Heart left ventricle (tissue), 16 donors: ENCODE results near the gene SCN3B. TPM values are rescaled to one million over a fixed set of nuclear protein-coding genes. Genes with fewer than 3 reads are reported as not detected.

ENCODE experiments used
- ATAC-seq, 4 donors: fragments of 200-7000 bp; cut with Tn5 transposase; one replicate each; pipeline ENCODE4 v1.9.1; 2020 to 2022; ENCODE audit warnings: moderate library complexity in 4 of 4, mild to moderate bottlenecking in 3 of 4, moderate number of reproducible peaks in 1 of 4
- DNase-seq, 5 donors: peaks; one replicate each; pipeline ENCODE4 v3.0.0-alpha.2; 2020
- H3K27ac ChIP-seq, 12 donors: fragments of 200-600 bp; sonication (generic) in 4 of 12; one replicate each; pipeline versions ENCODE4 v1.5.0 to v1.8.0; 2016 to 2022; ENCODE audit warnings: mild to moderate bottlenecking in 2 of 12
- H3K27me3 ChIP-seq, 9 donors: fragments of 200-600 bp; sonication (generic) in 2 of 9; one replicate each; pipeline versions ENCODE4 v1.5.1 to v1.8.0; 2016 to 2022; ENCODE audit warnings: mild to moderate bottlenecking in 3 of 9
- H3K36me3 ChIP-seq, 9 donors: fragments of 200-600 bp; sonication (generic) in 2 of 9; one replicate each; pipeline versions ENCODE4 v1.5.0 to v1.8.0; 2018 to 2022; ENCODE audit warnings: mild to moderate bottlenecking in 2 of 9
- H3K4me1 ChIP-seq, 12 donors: fragments of 200-600 bp; sonication (generic) in 4 of 12; one replicate each; pipeline versions ENCODE4 v1.5.0 to v1.8.0; 2016 to 2022; ENCODE audit warnings: mild to moderate bottlenecking in 3 of 12
- H3K4me3 ChIP-seq, 12 donors: fragments of 200-600 bp; sonication (generic) in 4 of 12; one replicate each; pipeline versions ENCODE4 v1.5.0 to v1.8.0; 2017 to 2022; ENCODE audit warnings: mild to moderate bottlenecking in 9 of 12, moderate library complexity in 4 of 12
- H3K9me3 ChIP-seq, 12 donors: fragments of 200-600 bp; sonication (generic) in 4 of 12; one replicate each; pipeline versions ENCODE4 v1.5.0 to v1.8.0; 2016 to 2022; ENCODE audit warnings: mild to moderate bottlenecking in 1 of 12
- CTCF ChIP-seq, 12 donors: fragments of 200-600 bp; sonication (generic) in 4 of 12; IDR thresholded peaks; one replicate each; pipeline versions ENCODE4 v1.5.0 to v1.8.0; 2018 to 2022; ENCODE audit warnings: antibody characterized with exemption in 12 of 12, mild to moderate bottlenecking in 5 of 12
- POLR2A ChIP-seq, 2 donors: fragments of 450-650 bp; IDR thresholded peaks; one replicate each; pipeline ENCODE4 v1.6.1; 2017; ENCODE audit warnings: antibody characterized with exemption in 2 of 2, mild to moderate bottlenecking in 2 of 2, moderate library complexity in 2 of 2
- WGBS, 4 donors: extraction: QIAGEN DNeasy Blood & Tissue Kit in 2 of 4; methylation state at CpG; one replicate each; pipeline versions ENCODE4 v1.1.5 to v1.1.7; 2013 to 2018; 5-methylcytosine and 5-hydroxymethylcytosine counted together
- intact Hi-C, 10 donors: fragments of 100-400 bp; cut with DNase I; formaldehyde crosslinking; loops; one replicate each; pipeline versions ENCODE4 v1.11.1 to v1.14.2; 2022
- long read RNA-seq, 3 donors: library from polyadenylated mRNA; unstranded; transcript quantifications; one replicate each; pipeline ENCODE4 v2.0.0, GENCODE V29; 2020 to 2021
- polyA plus RNA-seq, 2 donors: library from polyadenylated mRNA; stranded (reverse); fragments of 200-250 nt; gene quantifications; one replicate each; pipeline ENCODE4 v1.2.3, GENCODE V29; 2013
- total RNA-seq, 9 donors: library from RNA; depleted of rRNA in 2 of 9; stranded (reverse); fragments of >200 nt in 2 of 9; fragmentation: NEBNext Ultra II Directional in 3 of 9; extraction: Animal tissue kit (Norgen Biotek cat#: 25700) in 3 of 9; gene quantifications; one replicate each; pipeline versions ENCODE4 v1.1.0 to v1.2.4, GENCODE V29; 2016 to 2023
- donor health status: ischemic (EF 13 %, LVEDD 7.1; RV severe dilation, severe dysfunction).
- donor health status: healthy with polysubstance abuse.
- donor health status: DM: no; HTN: yes; CAD: no.
- donor health status: DM: no; HTN: no; CAD: no.
- donor health status: ischemic (EF 25% LVEDD 6.9; RV normal size, moderate dysfunction).
- donor health status: ischemic (EF 25% LVEDD 5.7; RV mildly dilated, moderate dysfunction).
- donor health status: healthy.
- donor health status: DM: yes; HTN: yes; CAD: no.
- donor health status: ischemic (EF 35%, LVEDD 5.7; RV mildly dilated, moderate dysfunction).
- donor health status: nonischemic (EF 11% LVEDD 7.7; RV severe dilation, severe dysfunction).
- donor health status: DM: yes; HTN: yes; CAD: no.
- donor health status: PGD.
- donor health status: ischemic (EF 29% LVEDD 5.4; RV normal size, mild dysfunction).
- donor health status: nonischemic (EF 23%, LVEDD 6.1; RV moderate dilation, normal function).

Gene SCN3B
- total RNA-seq, result 1 to 10 TPM in 5 of 9 donors, under 1 TPM in 4; 0.63 to 3.8 (median 1.2) TPM
- polyA plus RNA-seq, result under 1 TPM; 0.69 to 0.75 TPM
- long read RNA-seq, donor 1, result 0 reads
- long read RNA-seq, donor 2, partial matches to known transcripts, result 0 of 1 reads
- long read RNA-seq, donor 2, other reads (novel, unspliced or antisense), result 1 of 1 reads
- long read RNA-seq, donor 3, partial matches to known transcripts, result 0 of 1 reads
- long read RNA-seq, donor 3, other reads (novel, unspliced or antisense), result 1 of 1 reads

- WGBS, 4 donors, result 1% methylated on average over 33 to 44 of the region's 44 CpGs
- DNase-seq (peak; percentile 70 to 81 (median 73)), ATAC-seq (peak; percentile 88 to 98 (median 97))
- Histone ChIP-seq H3K9me3 (no peaks in the 10 kb centered on the region), H3K4me3 (peak within 1 kb of the TSS; percentile 47 to 77 (median 66)), H3K27me3 (peaks cover 0 to 45% (median 0%) of the 10 kb centered on the region in 9 donors), H3K4me1 (peaks cover 0 to 27% (median 13%) of the 10 kb centered on the region in 12 donors), H3K36me3 (no peaks in the 10 kb centered on the region), H3K27ac (peak within 1 kb of the TSS in 10 of 12 donors; percentile 48 to 80 (median 70))
- intact Hi-C loops, result no loop called here
- TF ChIP-seq CTCF (IDR thresholded peaks at IDR 0.05) (no peak), POLR2A (IDR thresholded peaks at IDR 0.05) (no peak)
These were observed at the start of gene SCN3B for GRCh38 chr11:123654566-123655081. Gene SCN3B (minus strand): TSS chr11:123654624. CDS start chr11:123653801, 823 bp downstream.

GRCh38 chr11:123702696-123703095 is 48.3 kb upstream of the SCN3B start:
- H3K27ac ChIP-seq, result no peak overlapping the region
- intact Hi-C loops, result loop anchor here in 4 of 10 donors (5.0 to 10.0 kb wide), 2 partner anchors 60 to 188 kb away; no protein-coding TSS in a partner anchor
- H3K27me3 ChIP-seq, result peaks cover 0 to 5% (median 0%) of the 10 kb centered on the region in 9 donors
- 49 to 53% (median 52%) methylated on average over 2 of the region's 2 CpGs for WGBS, 4 donors
- no peaks in the 10 kb centered on the region for H3K9me3 ChIP-seq
- H3K36me3 ChIP-seq, result no peaks in the 10 kb centered on the region
- DNase-seq (no peak), ATAC-seq (no peak)
- no peak for TF ChIP-seq POLR2A (IDR thresholded peaks at IDR 0.05)
- no peak for TF ChIP-seq CTCF (IDR thresholded peaks at IDR 0.05)
- peaks cover 0 to 3% (median 0%) of the 10 kb centered on the region in 12 donors for H3K4me1 ChIP-seq
- H3K4me3 ChIP-seq, result no peak overlapping the region

- DNase-seq, result peak in 3 of 5 donors; percentile 11 to 26 (median 22)
- Histone ChIP-seq H3K36me3 (no peaks in the 10 kb centered on the region), H3K4me3 (no peak overlapping the region), H3K27ac (no peak overlapping the region), H3K4me1 (peaks cover 0 to 3% (median 0%) of the 10 kb centered on the region in 12 donors), H3K27me3 (peaks cover 0 to 6% (median 0%) of the 10 kb centered on the region in 9 donors), H3K9me3 (no peaks in the 10 kb centered on the region)
- 37 to 51% (median 47%) methylated on average over 9 of the region's 9 CpGs for WGBS, 4 donors
- intact Hi-C loops, result loop anchor here in 4 of 10 donors (5.0 to 10.0 kb wide), 2 partner anchors 60 to 187 kb away; no protein-coding TSS in a partner anchor
- ATAC-seq, result no peak
- TF ChIP-seq CTCF (IDR thresholded peaks at IDR 0.05) (no peak), POLR2A (IDR thresholded peaks at IDR 0.05) (no peak)
These were observed 47.7 kb upstream of the SCN3B start for GRCh38 chr11:123702139-123702538.

- Histone ChIP-seq H3K4me1 (peaks cover 0 to 3% (median 0%) of the 10 kb centered on the region in 12 donors), H3K4me3 (no peak overlapping the region), H3K27ac (no peak overlapping the region), H3K36me3 (no peaks in the 10 kb centered on the region), H3K27me3 (peaks cover 0 to 11% (median 0%) of the 10 kb centered on the region in 9 donors), H3K9me3 (no peaks in the 10 kb centered on the region)
- ATAC-seq (no peak), DNase-seq (no peak)
- intact Hi-C loops, result loop anchor here in 4 of 10 donors (5.0 to 10.0 kb wide), 2 partner anchors 58 to 186 kb away; no protein-coding TSS in a partner anchor
- no peak for TF ChIP-seq POLR2A (IDR thresholded peaks at IDR 0.05)
- no peak for TF ChIP-seq CTCF (IDR thresholded peaks at IDR 0.05)
- WGBS, 4 donors, result 66 to 93% (median 87%) methylated on average over 3 of the region's 3 CpGs
These were observed 46.3 kb upstream of the SCN3B start for GRCh38 chr11:123700772-123701171.
